ENCODE results near the gene HTT. TPM values are rescaled to one million over a fixed set of nuclear protein-coding genes. Genes with fewer than 3 reads are reported as not detected.

Gene HTT
- total RNA-seq, 1 experiment from 2014 or later, result 66.8 TPM

DNA sequence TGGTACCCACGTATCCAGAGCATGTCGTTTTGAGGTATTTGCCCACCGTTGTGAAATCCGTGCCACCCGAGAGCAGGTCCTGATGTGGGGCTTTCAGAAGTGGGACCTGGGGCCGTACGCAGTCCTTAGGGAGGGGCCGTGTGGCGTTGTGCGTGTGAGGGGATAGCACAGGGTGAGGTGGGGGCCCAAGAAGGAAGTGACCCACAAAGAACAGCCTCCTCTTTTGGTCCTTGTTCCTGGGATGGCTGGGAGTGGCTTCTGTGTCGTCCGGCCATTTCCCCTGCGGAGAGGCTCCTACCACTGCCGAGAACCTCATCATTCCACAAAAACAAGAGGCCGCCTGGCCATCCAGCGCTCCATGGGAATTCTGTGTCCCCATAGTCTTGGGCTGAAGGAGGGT, 157.5 kb downstream of the HTT start:
- no peak for DNase-seq (ENCODE audit: low spot score)
- Histone ChIP-seq H3K36me3 (ENCODE audit: insufficient read depth, low read length, poor library complexity, severe bottlenecking) (peaks cover 36% of the 10 kb centered on the region), H3K4me1 (ENCODE audit: insufficient read depth, low read length, poor library complexity, severe bottlenecking) (no peaks in the 10 kb centered on the region), H3K4me3 (ENCODE audit: low read depth, low read length, poor library complexity, severe bottlenecking) (no peak overlapping the region), H3K27me3 (replicated peaks; ENCODE audit: insufficient read depth, low read depth, low read length, poor library complexity) (no peaks in the 10 kb centered on the region), H3K27ac (ENCODE audit: low read depth, low read length, poor library complexity, severe bottlenecking) (no peak overlapping the region), H3K9me3 (ENCODE audit: low read depth, low read length, poor library complexity, severe bottlenecking) (no peaks in the 10 kb centered on the region)
- TF ChIP-seq EZH2 (IDR thresholded peaks at IDR 0.05; ENCODE audit: borderline replicate concordance, low read depth, low read length, poor library complexity, severe bottlenecking), result no peak
- TF ChIP-seq, protein P1, sequence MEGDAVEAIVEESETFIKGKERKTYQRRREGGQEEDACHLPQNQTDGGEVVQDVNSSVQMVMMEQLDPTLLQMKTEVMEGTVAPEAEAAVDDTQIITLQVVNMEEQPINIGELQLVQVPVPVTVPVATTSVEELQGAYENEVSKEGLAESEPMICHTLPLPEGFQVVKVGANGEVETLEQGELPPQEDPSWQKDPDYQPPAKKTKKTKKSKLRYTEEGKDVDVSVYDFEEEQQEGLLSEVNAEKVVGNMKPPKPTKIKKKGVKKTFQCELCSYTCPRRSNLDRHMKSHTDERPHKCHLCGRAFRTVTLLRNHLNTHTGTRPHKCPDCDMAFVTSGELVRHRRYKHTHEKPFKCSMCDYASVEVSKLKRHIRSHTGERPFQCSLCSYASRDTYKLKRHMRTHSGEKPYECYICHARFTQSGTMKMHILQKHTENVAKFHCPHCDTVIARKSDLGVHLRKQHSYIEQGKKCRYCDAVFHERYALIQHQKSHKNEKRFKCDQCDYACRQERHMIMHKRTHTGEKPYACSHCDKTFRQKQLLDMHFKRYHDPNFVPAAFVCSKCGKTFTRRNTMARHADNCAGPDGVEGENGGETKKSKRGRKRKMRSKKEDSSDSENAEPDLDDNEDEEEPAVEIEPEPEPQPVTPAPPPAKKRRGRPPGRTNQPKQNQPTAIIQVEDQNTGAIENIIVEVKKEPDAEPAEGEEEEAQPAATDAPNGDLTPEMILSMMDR (conservative IDR thresholded peaks at IDR 0.05; ENCODE audit: low read depth, low read length), result no peak
- BruUV-seq (replicated peaks), result no TSS peak
- intact Hi-C loops (cut with micrococcal nuclease; ENCODE audit: unreplicated experiment), result no loop called here
- CTCF ChIA-PET, result no interaction called here
- POLR2A ChIA-PET (ENCODE audit: low non-redundant PET), result no interaction called here

DNA sequence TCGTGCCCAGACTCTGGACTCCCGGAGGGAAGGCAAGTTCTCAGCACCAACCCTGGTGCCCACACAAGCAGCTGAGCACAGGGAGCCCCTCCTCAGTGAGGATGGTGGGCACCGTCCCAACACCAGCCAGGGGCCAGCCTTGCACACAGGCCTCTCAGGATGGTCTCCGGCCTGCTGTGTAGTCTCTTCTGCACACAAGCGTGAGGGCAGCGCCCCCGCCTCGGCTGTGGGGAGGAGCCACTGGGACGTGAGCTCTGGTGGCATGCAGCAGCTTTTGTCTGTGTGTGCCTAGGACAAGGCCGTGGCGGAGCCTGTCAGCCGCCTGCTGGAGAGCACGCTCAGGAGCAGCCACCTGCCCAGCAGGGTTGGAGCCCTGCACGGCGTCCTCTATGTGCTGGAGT, 158.4 kb downstream of the HTT start:
- Histone ChIP-seq H3K27ac (ENCODE audit: low read depth, low read length, poor library complexity, severe bottlenecking) (no peak overlapping the region), H3K36me3 (ENCODE audit: insufficient read depth, low read length, poor library complexity, severe bottlenecking) (peaks cover 36% of the 10 kb centered on the region), H3K27me3 (replicated peaks; ENCODE audit: insufficient read depth, low read depth, low read length, poor library complexity) (no peaks in the 10 kb centered on the region), H3K4me3 (ENCODE audit: low read depth, low read length, poor library complexity, severe bottlenecking) (no peak overlapping the region), H3K9me3 (ENCODE audit: low read depth, low read length, poor library complexity, severe bottlenecking) (no peaks in the 10 kb centered on the region), H3K4me1 (ENCODE audit: insufficient read depth, low read length, poor library complexity, severe bottlenecking) (no peaks in the 10 kb centered on the region)
- no peak for DNase-seq (ENCODE audit: low spot score)
- ChIA-PET POLR2A (ENCODE audit: low non-redundant PET) (no interaction called here), CTCF (no interaction called here)
- no TSS peak for BruUV-seq (replicated peaks)
- TF ChIP-seq EZH2 (IDR thresholded peaks at IDR 0.05; ENCODE audit: borderline replicate concordance, low read depth, low read length, poor library complexity, severe bottlenecking), result no peak
- TF ChIP-seq, protein P1 (conservative IDR thresholded peaks at IDR 0.05; ENCODE audit: low read depth, low read length), result no peak
- intact Hi-C loops (cut with micrococcal nuclease; ENCODE audit: unreplicated experiment), result no loop called here

DNA sequence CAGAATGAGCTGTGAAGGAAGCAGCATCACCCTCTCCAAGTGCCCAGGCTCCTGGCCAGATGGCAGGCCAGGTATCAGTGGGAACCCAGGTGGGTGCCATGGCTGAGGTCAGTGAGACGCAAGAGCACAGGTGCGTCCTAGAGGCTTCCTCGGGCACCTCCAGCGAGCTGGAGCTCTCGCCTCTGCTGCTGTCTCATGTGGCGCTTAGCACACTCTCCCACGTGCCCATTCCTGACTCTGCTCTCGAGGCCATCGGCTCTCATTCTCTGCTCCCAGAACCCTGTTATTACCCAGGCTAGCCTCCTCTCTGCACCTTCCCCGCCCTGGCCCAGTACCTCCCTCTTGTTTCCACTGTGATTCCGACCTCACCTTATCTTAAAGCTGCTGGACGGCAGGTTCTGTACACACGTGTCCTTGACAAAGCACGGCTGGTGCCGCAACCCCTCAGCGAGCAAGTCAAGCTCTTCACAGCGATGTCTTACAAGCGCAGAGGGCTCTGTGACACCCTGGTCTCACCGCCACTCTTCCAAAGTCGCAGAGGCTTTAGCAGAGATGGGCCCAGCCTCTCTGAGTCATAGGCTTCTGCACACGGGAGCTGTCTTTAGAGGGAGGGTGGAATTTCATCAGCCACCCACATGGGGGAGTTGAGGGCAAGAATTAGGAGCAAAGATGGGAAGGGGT, 159.1 kb downstream of the HTT start:
- ChIA-PET CTCF (no interaction called here), POLR2A (ENCODE audit: low non-redundant PET) (no interaction called here)
- intact Hi-C loops (cut with micrococcal nuclease; ENCODE audit: unreplicated experiment), result no loop called here
- Histone ChIP-seq H3K4me1 (ENCODE audit: insufficient read depth, low read length, poor library complexity, severe bottlenecking) (no peaks in the 10 kb centered on the region), H3K36me3 (ENCODE audit: insufficient read depth, low read length, poor library complexity, severe bottlenecking) (peaks cover 36% of the 10 kb centered on the region), H3K4me3 (ENCODE audit: low read depth, low read length, poor library complexity, severe bottlenecking) (no peak overlapping the region), H3K27me3 (replicated peaks; ENCODE audit: insufficient read depth, low read depth, low read length, poor library complexity) (no peaks in the 10 kb centered on the region), H3K27ac (ENCODE audit: low read depth, low read length, poor library complexity, severe bottlenecking) (no peak overlapping the region), H3K9me3 (ENCODE audit: low read depth, low read length, poor library complexity, severe bottlenecking) (no peaks in the 10 kb centered on the region)
- TF ChIP-seq EZH2 (IDR thresholded peaks at IDR 0.05; ENCODE audit: borderline replicate concordance, low read depth, low read length, poor library complexity, severe bottlenecking), result no peak
- TF ChIP-seq, protein P1 (conservative IDR thresholded peaks at IDR 0.05; ENCODE audit: low read depth, low read length), result no peak
- no TSS peak for BruUV-seq (replicated peaks)
- no peak for DNase-seq (ENCODE audit: low spot score)
